ENCODE results near the gene EIF3L.

EIF3L gene

GRCh38 chr22:37855462-37855861, 6.2 kb downstream of the EIF3L start:
- DNase-seq: no peak

GRCh38 chr22:37860796-37861421, 11.7 kb downstream of the EIF3L start:
- no peak for DNase-seq

- no peak for DNase-seq
These were observed 13.5 kb downstream of the EIF3L start for GRCh38 chr22:37862570-37863325.

- DNase-seq: no peak
These were observed 16.3 kb downstream of the EIF3L start for GRCh38 chr22:37865510-37865909.

DNA sequence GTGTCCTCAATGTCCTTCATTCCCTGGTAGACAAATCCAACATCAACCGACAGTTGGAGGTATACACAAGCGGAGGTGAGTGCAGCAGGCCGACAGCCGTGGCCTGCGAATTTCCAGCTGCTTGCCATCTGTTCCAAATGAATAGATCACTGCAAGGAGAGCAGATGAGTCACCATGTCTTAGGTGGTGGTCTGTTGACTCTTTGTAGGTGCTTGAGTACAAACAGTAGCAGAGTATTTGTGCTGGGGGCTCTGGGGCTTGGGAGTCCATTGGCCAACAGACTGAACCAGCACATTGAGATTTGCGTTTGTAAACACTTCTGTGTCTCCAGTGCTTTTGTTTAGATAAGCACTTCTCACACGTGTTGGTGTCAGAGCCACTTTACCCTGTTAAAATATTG, 21.1 kb downstream of the EIF3L start:
- DNase-seq: no peak

DNA sequence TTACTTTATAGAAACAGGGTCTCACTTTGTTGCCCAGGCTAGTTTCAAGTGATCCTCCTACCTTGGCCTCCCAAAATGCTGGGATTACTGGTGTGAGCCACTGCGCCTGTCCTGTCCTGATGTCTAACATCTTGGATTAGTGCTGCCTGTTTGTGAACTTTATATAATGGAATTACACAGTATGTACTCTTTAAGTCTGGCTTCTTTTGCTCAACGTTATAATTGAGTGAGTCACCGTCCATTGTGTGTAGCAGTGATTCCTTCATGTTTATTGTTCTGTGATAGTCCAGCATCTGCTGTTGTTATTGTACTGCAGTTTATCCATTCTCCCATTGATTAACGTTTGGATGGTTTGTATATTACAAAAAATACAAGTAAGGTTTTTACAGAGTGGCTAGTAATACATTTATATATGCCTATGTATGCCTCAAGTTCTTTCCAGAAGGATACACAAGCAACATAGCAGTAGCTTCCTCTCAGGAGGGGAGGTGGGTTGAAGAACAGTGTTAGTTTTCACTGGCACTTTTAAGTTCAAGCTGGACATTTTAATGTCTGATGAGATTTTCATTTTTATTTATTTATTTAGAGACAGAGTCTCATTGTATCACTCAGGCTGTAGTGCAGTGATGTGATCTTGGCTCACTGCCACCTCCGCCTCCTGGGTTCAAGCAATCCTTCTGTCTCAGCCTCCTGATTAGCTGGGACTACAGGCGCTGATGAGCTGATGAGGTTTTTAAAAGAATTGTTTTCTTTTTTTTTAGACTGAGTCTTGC, 31.6 kb downstream of the EIF3L start:
- no peak for DNase-seq

- no peak for DNase-seq
These were observed 35.2 kb downstream of the EIF3L start for GRCh38 chr22:37884420-37884819.

DNA sequence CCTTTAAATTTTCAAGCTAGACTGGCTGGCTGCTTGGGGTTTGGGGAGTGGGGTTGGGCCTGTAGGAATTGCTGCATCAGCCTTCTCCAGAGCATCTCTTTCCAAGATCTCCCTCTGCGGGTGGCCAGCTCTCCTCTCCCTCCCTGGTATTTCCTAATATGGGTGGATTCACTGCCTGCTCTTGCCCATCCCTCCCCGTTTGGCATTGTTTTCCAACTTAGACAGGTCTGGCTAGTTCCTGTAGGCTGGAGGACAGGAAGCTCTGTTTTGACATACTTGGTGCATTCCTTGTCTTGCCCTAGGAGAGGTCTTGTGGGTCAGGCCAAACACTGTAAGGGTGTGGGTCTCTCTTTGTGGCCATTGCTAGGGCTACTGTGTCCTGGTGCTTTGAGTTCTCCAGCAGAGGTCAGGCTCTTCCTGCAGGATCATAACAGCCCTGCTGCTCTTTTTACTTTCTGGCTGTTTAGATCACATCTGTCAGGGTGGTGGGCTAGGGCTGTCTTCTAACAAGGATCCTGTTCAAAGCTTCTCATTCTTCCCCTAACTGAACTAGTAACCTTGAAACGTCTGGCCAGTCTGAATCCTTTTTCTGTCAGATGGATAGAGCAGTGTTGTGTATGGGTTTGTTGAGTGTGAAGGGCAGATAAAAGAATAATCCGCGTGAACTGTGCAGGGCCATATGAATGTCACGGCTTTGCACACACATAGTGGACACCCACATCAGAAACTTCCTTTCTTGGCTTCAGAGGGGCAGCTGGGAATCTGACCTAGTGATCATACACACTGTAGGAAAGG, 38.6 kb downstream of the EIF3L start:
- DNase-seq: no peak

DNA sequence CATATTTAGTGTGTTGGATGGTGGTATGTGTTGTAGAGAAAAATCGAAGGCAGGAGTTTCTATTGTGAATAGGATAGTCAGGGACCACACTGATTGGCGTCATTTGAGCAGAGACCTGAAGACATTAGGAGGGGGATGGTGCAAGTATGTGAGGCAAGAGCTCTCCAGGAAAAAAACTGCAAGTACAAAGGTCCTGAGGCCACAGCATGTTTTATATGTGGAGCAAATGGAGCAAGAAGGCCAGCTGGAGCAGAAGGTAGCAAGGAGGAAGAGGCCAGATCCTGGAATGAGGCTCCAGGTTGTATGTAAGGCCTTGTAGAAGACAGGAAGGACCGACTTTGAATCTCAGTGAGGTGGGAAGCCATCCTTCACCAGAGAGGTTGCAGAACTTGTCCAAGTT, 42.7 kb downstream of the EIF3L start:
- no peak for DNase-seq

GRCh38 chr22:37892566-37893335, 43.5 kb downstream of the EIF3L start:
- no peak for DNase-seq

GRCh38 chr22:37893583-37893983, 44.4 kb downstream of the EIF3L start:
- DNase-seq: no peak

GRCh38 chr22:37894939-37895670, 45.9 kb downstream of the EIF3L start:
- no peak for DNase-seq

DNA sequence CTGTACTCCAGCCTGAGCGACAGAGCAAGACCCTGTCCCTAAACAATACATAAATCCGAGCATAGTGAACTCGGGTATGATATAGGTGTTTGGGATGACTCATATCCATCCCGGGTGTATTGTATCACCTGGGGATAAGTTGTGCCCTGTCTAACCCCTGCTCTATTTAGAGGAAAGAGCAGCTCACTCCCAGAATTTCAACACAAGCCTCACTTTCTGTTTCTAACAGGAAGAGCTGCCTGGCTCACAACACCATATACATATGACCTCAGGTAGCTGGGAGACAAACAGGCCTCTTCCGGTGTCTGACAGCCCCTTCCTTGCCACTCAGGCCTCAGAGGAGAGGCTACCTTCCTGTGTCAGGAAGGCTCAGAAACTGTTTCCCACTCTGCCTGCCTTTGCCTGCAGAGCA, 47.0 kb downstream of the EIF3L start:
- peak; percentile 68 for DNase-seq

- DNase-seq: no peak
These were observed 47.7 kb downstream of the EIF3L start for GRCh38 chr22:37896939-37897338.

DNA sequence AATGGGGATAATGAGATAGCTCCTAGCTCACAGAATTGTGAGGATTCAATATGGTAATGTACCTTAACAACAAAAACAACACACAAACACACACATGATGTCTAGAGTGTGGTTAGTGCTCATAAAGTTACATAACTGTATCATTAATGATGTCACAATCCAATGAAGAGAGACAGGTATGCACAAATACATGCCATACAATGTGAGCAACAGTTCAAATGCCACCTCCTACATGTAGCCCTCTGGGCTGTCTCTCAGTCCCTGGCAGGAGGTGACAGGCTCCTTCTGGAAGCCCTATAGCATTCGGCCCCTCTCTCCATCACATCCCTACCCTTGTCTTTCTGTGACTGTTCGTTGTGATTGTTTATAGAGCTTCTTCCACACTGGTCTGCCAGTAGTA, 48.6 kb downstream of the EIF3L start:
- DNase-seq: no peak

DNA sequence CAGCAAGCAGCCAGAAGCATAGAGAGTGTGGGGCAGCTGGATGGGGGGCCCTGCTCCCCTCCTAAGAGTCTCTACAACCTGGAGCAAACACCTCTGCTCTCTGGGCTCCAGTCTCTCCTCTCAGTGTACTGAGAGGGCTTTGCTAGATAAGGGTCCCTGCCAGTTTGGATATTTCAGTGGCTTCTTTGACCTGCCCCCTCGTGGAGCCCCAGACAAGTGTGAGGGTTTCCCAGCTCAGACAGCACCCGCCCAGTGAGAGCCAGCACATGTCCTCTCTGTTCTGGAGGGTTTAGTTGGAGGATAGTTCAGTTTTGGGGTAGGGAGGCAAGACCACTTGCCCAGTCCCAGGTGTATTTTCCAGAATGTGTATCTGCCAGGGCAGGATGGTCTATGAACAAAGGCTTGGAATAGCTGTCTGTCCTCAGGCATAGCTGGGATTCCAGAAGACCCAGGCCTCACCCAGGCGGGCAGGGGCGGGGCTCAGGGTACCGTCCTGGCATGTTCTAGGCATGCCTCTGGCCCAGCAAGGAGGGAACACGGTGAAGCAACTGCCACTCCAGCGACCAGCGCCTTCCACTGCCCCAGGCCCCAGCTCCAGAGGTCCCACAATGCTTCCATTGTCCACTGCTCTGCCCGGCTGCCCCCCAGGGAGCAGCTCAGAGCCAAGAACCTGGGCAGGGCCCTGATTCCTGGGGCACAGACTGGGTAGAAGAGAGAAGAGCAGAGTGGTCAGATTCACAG, 49.4 kb downstream of the EIF3L start:
- DNase-seq: no peak

DNA sequence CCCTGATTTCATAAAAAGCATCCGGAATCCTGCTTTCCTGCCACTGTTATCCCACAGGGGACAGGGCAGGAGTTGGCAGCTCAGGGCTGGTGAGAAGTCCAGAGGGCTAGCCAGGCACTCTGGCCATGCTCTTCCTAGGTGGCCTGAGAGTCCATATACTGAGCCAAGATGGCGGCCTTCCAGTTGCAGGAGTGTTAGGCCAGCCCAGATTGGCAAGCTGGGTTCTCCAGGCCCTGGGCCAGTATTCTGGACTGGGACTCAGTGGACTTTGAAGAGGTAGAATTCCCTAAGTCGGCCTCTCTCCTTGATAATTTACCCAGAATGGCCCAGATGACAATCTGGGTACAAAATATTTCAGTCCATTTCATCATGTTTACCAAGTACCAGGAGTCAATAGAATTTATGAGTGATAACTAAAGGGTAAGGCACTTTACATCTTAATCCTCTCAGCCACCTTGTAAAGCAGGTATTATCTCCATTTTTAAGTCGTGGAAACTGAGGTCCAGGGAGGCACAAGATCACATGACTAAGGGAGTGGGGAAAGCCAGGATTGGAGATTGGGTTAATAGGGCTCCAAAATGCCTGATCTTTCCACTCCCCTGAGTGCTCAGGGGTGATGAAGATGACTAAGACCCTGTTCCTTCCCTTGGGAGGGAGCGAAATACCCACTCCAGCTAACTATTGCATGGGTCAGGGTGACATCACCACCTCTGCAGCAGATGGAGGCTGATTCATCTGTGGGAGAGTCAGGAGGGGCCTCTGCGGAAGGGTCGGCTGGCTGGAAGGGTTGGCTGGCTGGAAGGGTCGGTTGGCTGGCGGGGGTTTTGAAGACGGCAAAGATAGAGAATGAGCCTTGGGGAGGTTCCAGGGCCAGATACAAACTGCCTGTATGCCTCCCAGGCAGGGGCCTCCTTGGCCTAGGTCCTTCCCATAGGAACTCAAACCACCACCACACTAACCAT, 55.6 kb downstream of the EIF3L start:
- DNase-seq: peak; percentile 14

- DNase-seq: peak; percentile 83
These were observed 56.5 kb downstream of the EIF3L start, which contains the start of gene MICALL1 for GRCh38 chr22:37905534-37906363. Gene MICALL1, plus strand, starts transcription at chr22:37906297. Its CDS starts 126 bp downstream, at chr22:37906423.

All from CD4-positive, alpha-beta T cell treated with Interleukin-17A for 4 hours (primary cell).